Stimulated activated CD4-positive, alpha-beta T cell treated with anti-CD3 and anti-CD28 coated beads, Interleukin-15, amount 100 ng/mL, for 1 hour (primary cell): Measurements from ENCODE around the gene DYNC1H1.

Experiments used
- DNase-seq, 2 donors: peaks; one replicate each; pipeline ENCODE4 v3.0.0-alpha.2; 2020; ENCODE audit warnings: low read depth in 1 of 2, low spot score in 1 of 2

DYNC1H1 gene

GRCh38 chr14:101939646-101940170 is 24.7 kb upstream of the DYNC1H1 start:
- no peak for DNase-seq

GRCh38 chr14:101944451-101944850 is 19.9 kb upstream of the DYNC1H1 start:
- no peak for DNase-seq

GRCh38 chr14:101945171-101945570 is 19.2 kb upstream of the DYNC1H1 start:
- no peak for DNase-seq

GRCh38 chr14:101947577-101947903 is 16.8 kb upstream of the DYNC1H1 start:
- DNase-seq = no peak

- DNase-seq = peak; percentile 98
These were observed 16.3 kb upstream of the DYNC1H1 start for GRCh38 chr14:101947904-101948665.

- no peak for DNase-seq
These were observed 15.6 kb upstream of the DYNC1H1 start for GRCh38 chr14:101948666-101949216.

- DNase-seq = no peak
These were observed 14.3 kb upstream of the DYNC1H1 start for GRCh38 chr14:101950100-101950499.

GRCh38 chr14:101950516-101951215 is 13.7 kb upstream of the DYNC1H1 start:
- no peak for DNase-seq

- no peak for DNase-seq
These were observed 11.2 kb upstream of the DYNC1H1 start for GRCh38 chr14:101953151-101953550.

GRCh38 chr14:101954501-101954900 is 9.9 kb upstream of the DYNC1H1 start:
- DNase-seq = no peak

- no peak for DNase-seq
These were observed 8.6 kb upstream of the DYNC1H1 start for GRCh38 chr14:101955695-101956161.

- no peak for DNase-seq
These were observed 8.0 kb upstream of the DYNC1H1 start for GRCh38 chr14:101956179-101956885.

GRCh38 chr14:101957406-101958234 is 6.8 kb upstream of the DYNC1H1 start:
- no peak for DNase-seq

- no peak for DNase-seq
These were observed 5.8 kb upstream of the DYNC1H1 start for GRCh38 chr14:101958418-101959180.

GRCh38 chr14:101959277-101959676 is 5.1 kb upstream of the DYNC1H1 start:
- DNase-seq = no peak

GRCh38 chr14:101960225-101960624 is 4.1 kb upstream of the DYNC1H1 start:
- no peak for DNase-seq

GRCh38 chr14:101961011-101961721 is 3.2 kb upstream of the DYNC1H1 start:
- peak; percentile 45 to 61 for DNase-seq

GRCh38 chr14:101961746-101962502 is 2.4 kb upstream of the DYNC1H1 start:
- no peak for DNase-seq

GRCh38 chr14:101962503-101962874 is 1.9 kb upstream of the DYNC1H1 start:
- DNase-seq = no peak
